ENCODE data around the gene RTBDN. TPM values are rescaled to one million over a fixed set of nuclear protein-coding genes. Genes with fewer than 3 reads are reported as not detected.
"Not testable (repeated sequence)": the region's sequence is repeated elsewhere in the genome, so short reads cannot be mapped to it uniquely, and the experiment has no call there.

Gene RTBDN
- total RNA-seq, 1 donor from 2014 or later, result not detected

DNA sequence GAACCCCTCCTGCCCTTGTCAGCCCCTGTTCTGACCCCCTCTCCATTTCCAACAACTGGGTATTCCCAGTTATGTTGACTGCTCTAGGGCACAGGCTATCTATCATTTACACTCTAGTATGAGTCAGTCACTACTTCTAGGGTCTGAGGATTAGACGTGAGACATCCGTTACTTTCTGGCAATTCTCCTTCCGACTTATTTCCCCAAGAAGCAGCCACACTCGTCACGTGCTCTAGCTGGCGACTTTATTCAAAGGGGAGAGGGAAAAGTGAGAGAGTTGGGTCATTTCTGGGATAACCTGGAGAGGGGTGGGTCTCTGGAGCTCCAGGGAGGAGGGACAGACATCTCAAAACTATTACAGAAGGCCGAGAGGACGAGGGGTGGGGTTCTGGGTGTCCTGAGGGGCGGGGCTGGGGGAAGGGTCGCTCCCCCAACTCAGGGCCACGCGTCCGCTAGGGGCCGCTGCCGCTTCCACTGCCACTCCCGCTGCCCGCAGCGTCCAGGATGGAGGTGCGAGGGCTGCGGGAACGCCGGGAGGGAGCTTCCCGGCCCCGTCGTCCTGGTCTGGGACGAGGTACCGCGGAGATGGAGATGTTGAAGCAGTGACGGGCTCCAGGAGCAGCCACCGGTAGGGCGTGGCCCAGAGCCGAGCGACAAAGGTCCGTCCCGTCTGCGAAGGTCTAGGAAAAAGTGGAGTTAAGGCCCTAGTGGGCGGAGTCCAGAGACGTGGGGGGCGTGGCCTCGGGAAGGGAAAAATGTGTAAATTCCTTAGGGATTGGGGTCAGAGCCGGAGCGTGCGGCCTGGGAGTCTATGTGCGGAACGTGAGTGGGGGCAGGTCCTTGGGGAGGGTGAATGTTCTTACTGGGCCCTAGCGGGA is 8.9 kb downstream of the RTBDN start:
- no peak for DNase-seq (ENCODE audit: low spot score)

DNA sequence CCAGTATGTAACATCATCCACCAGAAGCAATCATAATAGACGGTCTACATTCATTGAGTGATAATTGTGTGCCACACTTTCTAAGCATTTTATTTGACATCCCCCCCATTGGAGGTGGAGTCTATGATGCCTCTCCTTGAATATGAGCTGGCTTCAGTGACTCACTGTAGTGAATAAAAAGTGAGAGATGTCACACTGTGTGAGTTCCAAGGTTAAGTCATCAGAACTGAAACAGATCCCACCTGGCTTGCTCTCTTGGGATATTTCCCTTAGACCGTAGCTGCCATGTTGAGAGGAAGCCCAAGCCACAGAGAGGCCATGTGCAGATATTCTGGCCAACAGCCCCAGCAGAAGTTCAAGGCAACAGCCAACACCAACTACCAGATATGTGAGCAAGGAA is 12.6 kb downstream of the RTBDN start:
- no peak for DNase-seq (ENCODE audit: low spot score)

DNA sequence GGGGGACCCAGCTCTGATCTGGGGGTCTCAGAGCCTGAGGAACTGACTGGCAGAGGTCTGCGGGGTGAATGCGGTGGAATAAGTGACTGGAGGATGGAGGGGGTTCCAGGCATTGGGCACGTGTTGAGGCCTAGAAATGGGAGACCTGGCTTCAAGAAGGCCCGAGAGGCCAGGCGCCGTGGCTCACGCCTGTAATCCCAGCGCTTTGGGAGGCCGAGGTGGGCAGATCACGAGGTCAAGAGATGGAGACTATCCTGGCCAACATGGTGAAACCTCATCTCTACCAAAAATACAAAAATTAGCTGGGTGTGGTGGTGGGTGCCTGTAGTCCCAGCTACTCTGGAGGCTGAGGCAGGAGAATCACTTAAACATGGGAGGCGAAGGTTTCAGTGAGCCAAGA is 16.6 kb downstream of the RTBDN start:
- not testable (repeated sequence) for DNase-seq (ENCODE audit: low spot score)

DNA sequence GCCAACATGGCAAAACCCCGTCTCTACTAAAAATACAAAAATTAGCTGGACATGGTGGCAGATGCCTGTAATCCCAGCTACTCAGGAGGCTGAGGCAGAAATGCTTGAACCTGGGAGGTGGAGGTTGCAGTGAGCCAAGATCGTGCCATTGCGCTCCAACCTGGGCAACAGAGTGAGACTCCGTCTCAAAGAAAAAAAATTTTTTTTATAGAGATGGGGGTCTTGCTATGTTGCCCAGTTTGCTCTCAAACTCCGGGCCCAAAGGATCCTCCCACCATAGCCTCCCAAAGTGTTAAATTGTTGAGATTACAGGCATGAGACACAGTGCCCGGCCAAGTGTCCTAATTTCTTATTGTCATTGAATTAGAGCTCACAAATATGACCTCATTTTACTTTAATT is 17.2 kb downstream of the RTBDN start:
- not testable (repeated sequence) for DNase-seq (ENCODE audit: low spot score)

- DNase-seq (ENCODE audit: low spot score), result no peak
These were observed 19.3 kb downstream of the RTBDN start for GRCh38 chr19:12815088-12815487.

DNA sequence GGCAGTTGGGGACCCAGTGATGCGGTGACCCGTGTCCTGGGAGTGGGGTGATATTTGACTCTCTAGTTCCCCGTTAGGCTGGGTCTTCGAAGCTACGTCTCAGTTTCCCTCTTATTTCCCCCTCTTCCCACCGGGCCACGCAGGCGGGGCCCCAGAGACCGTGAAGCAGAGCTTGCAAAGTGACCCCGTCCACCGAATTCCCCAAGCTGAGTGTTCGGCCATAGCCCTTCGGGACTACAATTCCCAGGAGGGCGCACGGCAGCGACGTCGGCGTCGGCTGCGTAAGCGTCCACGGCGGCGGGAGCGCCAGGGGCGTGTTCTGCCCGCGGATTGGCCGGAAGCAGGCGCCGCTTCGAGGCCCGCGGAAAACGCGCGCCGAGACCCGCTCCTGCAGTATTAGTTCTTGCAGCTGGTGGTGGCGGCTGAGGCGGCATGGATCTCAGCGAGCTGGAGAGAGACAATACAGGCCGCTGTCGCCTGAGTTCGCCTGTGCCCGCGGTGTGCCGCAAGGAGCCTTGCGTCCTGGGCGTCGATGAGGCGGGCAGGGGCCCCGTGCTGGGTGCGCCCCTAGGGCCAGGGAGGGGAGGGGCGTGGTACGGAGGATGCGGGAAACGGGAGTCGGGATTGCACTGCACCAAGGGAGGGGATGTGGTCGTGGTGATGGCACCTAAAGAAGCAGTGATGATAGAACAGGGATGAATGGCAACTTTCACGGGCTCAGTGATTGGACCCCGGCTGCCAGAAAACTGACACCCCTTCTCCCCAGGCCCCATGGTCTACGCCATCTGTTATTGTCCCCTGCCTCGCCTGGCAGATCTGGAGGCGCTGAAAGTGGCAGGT is 27.9 kb downstream of the RTBDN start, which contains the start of gene RNASEH2A:
Gene RNASEH2A, plus strand, starts transcription at position 343 of the 840 bp plus-strand sequence. Its CDS starts 90 bp downstream, at position 433.
- peak; percentile 92 for DNase-seq (ENCODE audit: low spot score)

- no peak for DNase-seq (ENCODE audit: low spot score)
These were observed 30.3 kb downstream of the RTBDN start for GRCh38 chr19:12804051-12804450.

DNA sequence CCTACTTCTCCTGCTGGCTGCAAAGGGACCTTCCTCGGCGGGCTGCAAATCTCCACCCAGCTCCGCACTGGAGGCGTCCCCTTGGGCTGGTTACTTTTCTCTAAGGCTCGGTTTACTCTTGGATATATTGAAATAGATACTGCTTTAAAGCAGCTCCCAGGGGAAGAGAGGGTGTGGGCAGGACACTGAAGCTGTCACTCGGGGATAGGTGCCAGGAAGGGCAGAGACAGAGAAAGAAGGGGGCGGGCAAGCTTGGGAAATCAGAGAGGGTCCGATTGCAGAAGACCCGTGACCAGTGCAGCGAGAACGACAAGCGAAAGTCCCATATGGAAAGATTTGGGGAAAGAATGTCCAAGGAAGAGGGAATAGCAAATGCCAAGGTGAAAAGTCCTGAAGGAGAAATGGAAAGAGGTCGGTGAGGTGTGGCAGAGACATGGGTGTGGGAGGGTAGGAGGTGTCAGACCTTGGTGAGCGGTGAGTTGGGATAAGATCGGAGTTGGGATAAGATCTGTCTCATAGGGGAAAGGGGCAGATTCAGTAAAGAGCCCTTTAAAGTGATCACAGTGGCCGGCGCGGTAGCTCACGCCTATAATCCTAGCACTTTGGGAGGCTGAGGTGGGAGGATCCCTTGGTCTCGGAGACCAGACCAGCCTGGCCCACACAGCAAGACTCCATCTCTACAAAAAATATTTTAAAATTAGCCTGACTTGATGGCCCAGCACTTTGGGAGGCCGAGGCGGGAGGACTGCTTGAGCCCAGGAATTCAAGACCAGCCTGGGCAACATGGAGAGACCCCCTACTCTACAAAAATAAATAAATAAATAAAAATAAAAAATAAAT is 31.9 kb downstream of the RTBDN start:
- peak; percentile 14 for DNase-seq (ENCODE audit: low spot score)

DNA sequence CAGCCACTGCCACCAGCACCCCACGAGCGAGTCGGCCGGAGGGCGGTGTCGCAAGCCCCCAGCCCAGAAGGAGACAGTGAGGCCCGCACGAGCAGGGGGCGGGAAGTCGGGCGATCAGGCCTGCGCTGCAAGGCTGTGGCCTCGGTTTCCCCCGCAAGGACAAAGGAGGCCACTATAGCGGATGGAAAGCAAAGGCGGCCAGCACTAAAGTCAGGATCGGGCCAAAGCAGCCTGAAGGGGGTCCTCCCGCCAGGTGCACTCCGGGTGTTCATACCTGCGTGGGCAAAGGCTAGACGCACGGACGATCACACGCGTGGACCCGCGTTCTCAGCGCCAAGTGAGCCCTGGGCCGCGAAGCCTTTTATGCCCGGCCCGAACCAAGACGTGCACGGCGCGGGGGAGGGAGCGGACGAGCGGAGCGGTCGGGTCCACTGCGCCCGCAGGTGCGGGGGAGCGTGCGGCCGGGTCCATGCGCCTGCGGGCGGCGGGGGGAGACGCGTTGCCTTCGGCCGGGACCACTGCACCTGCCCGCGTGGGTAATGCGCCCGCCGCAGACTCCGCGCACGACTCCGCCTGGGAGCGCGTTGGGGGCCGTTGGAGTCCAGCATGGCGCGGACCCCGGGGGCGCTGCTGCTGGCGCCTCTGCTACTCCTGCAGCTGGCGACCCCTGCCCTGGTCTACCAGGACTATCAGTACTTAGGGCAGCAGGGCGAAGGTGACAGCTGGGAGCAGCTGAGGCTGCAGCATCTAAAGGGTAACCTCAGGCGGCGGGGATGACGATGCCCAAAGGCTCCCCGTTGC is 32.7 kb downstream of the RTBDN start, which contains the start of the genes PRDX2 and THSD8:
Gene PRDX2, minus strand, starts transcription at position 335 of the 801 bp plus-strand sequence. CDS start 539 bp downstream, outside the sequence.
Gene THSD8, plus strand, starts transcription at position 604 of the 801 bp plus-strand sequence. Its CDS starts 3 bp downstream, at position 607.
- DNase-seq (ENCODE audit: low spot score), result peak; percentile 65

GRCh38 chr19:12800923-12801465 is 33.4 kb downstream of the RTBDN start:
- DNase-seq (ENCODE audit: low spot score), result peak; percentile 11

GRCh38 chr19:12800466-12800770 is 34.0 kb downstream of the RTBDN start:
- DNase-seq (ENCODE audit: low spot score), result no peak

GRCh38 chr19:12799742-12800465 is 34.5 kb downstream of the RTBDN start:
- DNase-seq (ENCODE audit: low spot score), result no peak

- DNase-seq (ENCODE audit: low spot score), result not testable (repeated sequence)
These were observed 36.8 kb downstream of the RTBDN start for GRCh38 chr19:12797607-12798006.

- DNase-seq (ENCODE audit: low spot score), result no peak
These were observed 37.2 kb downstream of the RTBDN start for GRCh38 chr19:12797141-12797587.

DNA sequence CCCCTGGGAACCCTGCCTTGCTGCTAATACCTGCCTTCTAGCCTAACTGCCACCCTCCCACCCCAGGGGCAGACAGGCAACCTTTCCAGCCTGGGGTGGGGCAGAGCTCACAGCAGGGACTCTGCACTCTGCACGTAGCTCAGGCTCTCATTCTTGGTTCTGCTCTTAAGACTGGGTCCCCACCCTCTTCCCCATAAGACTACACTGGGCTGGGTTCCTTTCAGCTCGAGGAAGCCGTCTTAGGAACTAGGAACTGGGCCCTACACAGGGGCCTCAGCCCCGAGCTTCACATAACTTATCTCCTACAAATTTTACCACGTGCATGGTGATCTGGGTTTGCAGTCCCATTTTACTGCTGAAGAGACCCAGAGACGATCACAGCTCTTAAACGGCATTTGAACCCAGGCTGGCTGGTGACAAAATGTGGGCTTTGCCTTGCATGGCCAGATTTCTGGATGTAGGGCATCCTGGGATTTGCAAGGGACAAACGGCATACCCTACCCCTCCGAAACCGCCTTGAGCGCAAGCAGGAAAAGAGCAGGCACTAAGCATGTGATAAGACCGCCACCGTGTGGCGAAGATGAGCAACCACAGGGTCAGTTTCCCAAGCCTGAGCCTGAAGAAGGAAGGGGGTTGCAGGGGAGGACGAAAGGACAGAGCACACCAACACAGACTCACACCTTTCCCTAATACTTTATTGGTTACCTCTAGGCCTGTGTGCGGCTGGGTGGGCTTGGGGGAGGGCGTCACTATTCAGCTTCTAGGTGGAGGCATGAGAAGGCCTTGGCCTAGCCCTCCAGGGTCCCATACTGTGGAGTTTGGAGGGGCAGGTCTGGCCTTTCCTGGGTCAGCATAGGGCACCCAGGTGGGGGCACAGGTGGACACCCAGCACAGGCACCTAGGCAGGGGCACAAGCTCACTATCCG is 38.0 kb downstream of the RTBDN start:
- peak; percentile 92 for DNase-seq (ENCODE audit: low spot score)

- no peak for DNase-seq (ENCODE audit: low spot score)
These were observed 39.4 kb downstream of the RTBDN start for GRCh38 chr19:12794971-12795381.

GRCh38 chr19:12794196-12794941 is 40.0 kb downstream of the RTBDN start:
- DNase-seq (ENCODE audit: low spot score), result peak; percentile 25

All from umbilical cord (tissue), 2 donors.